GM18909 (cell line): Measurements from ENCODE around the gene CCDC106.

Experiments
- ATAC-seq: cut with Tn5 transposase; IDR thresholded peaks from one replicate; pipeline ENCODE4 v1.9.1; 2021; ENCODE audit warnings: mild to moderate bottlenecking; ENCODE audit not compliant: unreplicated experiment, poor library complexity

The CCDC106 gene

GRCh38 chr19:55692681-55693081 lies 44.7 kb downstream of the CCDC106 start:
- no peak for ATAC-seq

DNA sequence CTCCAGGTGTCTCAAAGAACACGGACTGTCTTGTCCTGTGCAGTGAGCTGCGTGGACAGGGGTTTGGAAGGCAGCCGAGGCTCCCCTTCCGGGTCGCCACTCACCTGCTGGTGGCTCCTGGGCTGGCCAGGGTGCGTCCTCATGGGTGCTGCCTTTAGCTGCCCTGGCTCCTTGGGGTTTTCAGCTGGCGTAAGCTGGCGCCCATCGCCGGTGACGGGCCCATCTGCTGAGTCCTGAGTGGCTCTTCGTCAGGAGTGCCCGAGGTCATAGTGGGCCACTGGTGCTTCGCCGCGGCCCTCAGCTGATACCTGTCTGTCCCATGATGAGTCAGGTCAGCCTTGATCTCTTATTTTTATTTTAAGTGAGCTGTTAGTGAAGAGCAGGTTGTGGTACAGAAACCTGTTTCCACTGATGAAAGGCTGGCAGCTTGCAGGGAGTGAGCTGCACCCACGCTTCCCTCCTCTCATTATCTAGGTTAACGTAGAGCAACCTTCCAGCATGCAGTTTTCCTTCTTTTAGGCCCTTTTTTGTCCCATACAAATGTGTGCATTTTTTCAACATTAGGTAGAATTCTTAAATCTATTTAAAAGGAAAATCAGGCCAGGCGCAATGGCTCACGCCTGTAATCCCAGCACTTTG lies 45.4 kb downstream of the CCDC106 start:
- no peak for ATAC-seq

DNA sequence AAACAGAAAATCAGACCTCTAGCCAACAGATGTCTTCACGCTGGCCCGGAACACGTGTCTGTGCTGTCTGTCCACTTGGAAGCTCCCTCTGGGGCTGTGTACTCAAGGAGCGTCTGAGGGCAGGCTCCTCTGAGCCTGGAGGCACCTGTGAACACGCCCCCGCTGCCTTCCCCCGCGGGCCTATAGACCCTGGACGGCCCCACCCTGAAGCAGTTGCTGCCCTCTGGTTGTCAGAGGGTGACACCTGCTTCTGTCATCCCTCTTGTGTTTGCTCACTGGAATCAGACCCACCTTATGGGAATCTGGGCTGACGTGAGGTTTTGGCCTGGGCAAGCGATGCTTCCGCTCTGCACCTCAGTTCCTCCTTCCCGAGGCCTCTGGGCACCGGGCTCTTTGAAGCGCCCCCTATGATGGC lies 46.2 kb downstream of the CCDC106 start:
- ATAC-seq: no peak

DNA sequence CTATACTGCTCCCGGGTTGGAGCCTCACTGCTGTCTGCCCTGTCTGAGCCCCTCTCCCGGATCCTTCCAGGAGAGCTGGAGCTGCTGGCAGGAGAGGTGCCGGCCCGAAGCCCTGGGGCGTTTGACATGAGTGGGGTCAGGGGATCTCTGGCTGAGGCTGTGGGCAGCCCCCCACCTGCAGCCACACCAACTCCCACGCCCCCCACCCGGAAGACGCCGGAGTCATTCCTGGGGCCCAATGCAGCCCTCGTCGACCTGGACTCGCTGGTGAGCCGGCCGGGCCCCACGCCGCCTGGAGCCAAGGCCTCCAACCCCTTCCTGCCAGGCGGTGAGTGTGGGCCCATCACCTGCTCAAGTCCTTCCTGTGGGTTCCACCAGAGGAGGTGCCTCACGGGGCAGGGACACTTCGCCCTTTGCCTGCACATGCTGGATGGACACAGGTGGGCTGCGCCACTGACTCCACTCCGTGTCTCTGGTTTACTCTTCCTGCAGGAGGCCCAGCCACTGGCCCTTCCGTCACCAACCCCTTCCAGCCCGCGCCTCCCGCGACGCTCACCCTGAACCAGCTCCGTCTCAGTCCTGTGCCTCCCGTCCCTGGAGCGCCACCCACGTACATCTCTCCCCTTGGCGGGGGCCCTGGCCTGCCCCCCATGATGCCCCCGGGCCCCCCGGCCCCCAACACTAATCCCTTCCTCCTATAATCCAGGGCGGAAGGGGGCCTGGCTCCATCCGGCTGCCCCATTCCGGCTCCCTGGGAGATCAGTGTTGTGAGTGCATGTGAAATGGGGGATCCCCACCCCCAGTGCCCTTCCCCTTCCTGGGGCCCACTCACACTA lies 46.9 kb downstream of the CCDC106 start:
- ATAC-seq: no peak

- no peak for ATAC-seq
These were observed 47.7 kb downstream of the CCDC106 start for GRCh38 chr19:55695511-55696290.

DNA sequence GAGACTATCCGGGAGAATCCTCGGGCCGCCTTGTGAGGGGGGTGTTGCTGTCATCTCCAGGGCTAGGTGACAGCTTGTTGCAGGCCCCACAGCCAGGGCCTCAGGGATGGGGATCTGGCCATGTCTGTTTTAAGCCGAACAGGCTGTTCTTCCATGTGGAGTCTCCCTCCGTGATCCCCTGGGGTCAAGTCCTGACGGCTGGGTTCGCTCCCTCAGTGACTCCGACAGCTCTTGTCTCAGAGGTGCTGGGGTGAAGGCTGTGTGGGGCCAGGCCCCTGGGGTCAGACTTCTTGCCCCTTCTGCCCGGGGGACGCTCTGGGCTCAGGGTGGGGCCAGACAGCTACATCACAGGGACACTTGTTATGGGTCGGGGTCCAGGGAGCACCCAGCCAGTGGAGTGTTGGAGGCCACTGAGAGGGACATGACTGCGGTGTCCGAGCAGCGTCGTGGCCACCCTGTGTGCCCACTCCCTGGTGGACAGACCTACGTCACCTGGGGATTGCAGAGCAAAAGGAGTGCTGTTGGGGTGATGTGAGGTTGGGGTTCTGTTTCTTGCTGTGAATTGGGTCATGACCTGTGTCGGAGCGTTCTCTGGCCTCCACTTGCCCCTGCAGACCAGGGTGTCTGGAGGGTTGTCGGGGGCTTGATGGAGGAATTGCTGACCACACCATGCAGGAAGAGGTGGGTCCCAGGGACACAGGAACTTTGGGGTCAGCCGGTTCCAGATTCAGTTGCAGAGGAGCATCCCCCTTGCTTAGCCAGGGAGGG lies 48.5 kb downstream of the CCDC106 start:
- no peak for ATAC-seq

GRCh38 chr19:55697069-55697440 lies 49.0 kb downstream of the CCDC106 start:
- ATAC-seq: no peak

DNA sequence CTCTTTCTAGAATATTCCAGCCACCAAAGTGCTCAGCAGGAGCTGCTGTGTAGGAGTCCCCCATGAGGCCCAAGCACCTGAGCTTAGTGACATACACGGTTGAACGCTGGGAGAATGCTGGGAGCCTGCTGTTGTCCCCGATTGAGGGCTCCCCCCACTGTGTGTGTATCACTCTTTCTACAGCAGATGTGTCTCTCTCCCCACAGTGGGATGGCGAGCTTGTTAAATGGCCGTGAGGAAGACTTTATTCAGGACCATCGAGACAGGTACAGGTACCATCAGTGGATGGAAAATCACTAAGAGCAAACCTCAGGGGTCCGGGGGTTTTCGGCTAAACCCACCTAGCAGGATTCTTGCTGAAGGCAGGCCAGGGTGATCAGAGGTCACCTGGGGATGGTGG lies 49.7 kb downstream of the CCDC106 start:
- ATAC-seq: no peak

DNA sequence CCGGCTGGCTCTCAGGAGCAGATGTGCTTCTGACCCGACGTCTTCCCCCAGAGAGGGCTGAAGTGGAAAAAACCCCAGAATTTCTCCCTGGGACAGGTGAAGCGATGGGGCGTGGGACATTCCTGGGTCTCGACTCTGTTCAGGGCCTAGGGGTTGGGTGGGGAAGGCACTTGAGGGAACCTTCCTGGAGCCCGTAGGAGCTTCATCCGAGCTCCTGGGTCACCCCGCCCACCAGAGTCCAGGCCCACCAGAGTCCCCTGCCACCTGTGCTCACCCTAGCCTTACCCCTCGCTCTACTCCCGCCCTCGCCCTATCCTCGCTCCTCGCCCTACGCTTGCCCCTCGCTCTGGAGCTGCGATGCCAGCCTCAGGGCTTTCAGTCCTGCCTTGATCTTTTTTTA lies 50.2 kb downstream of the CCDC106 start:
- ATAC-seq: no peak

- no peak for ATAC-seq
These were observed 51.2 kb downstream of the CCDC106 start for GRCh38 chr19:55699221-55699620.

DNA sequence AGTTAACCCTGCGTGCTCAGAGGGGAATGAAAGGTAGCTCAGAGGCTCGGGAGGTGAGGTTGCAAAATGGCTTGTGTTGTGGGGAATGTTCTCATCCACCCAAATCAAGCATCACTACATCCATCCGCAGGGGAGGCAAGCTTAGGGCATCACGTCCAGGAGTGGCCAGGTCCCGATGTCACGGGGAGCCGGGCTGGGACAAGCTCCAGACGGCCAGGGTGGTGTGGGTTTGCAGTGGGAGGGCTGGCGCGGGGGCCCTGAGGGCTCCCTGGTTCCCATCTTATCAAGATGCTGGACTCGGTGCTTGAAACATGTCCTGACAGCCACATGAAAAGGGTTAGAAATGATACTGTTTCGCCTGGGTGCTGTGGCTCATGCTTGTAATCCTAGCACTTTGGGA lies 52.8 kb downstream of the CCDC106 start:
- ATAC-seq: no peak

- no peak for ATAC-seq
These were observed 54.2 kb downstream of the CCDC106 start for GRCh38 chr19:55702131-55702627.
